Smooth muscle cell (in vitro differentiated cells): ENCODE measurements around the gene KDM4B. TPM values are rescaled to one million over a fixed set of nuclear protein-coding genes. Genes with fewer than 3 reads are reported as not detected.

Source experiments
- DNase-seq: peaks from one replicate; lab custom pipeline; 2025; ENCODE audit not compliant: unreplicated experiment; lab: John Stamatoyannopoulos, UW
- H2AFZ ChIP-seq: fragments of 200-600 bp; sonication (generic); 2 replicates; pipeline ENCODE4 v1.6.0; 2016; ENCODE audit warnings: antibody characterized with exemption, low read depth, mild to moderate bottlenecking
- H3F3A ChIP-seq: fragments of 200-600 bp; sonication (generic); 2 replicates; pipeline ENCODE4 v1.6.0; 2017; ENCODE audit warnings: antibody characterized with exemption, low read depth
- H3K27ac ChIP-seq: fragments of 200-600 bp; sonication (generic); 2 replicates; pipeline ENCODE4 v1.5.1; 2016; ENCODE audit warnings: low read depth, mild to moderate bottlenecking
- H3K27me3 ChIP-seq: fragments of 200-600 bp; sonication (generic); 2 replicates; pipeline ENCODE4 v1.6.1; 2016; ENCODE audit warnings: low read depth, mild to moderate bottlenecking
- H3K36me3 ChIP-seq: fragments of 200-600 bp; sonication (generic); 2 replicates; pipeline ENCODE4 v1.5.1; 2016; ENCODE audit warnings: low read depth
- H3K4me1 ChIP-seq: fragments of 200-600 bp; sonication (generic); 2 replicates; pipeline ENCODE4 v1.5.1; 2016; ENCODE audit warnings: low read depth
- H3K4me2 ChIP-seq: fragments of 200-600 bp; sonication (generic); 2 replicates; pipeline ENCODE4 v1.6.0; 2016; ENCODE audit warnings: mild to moderate bottlenecking
- H3K4me3 ChIP-seq: fragments of 200-600 bp; sonication (generic); 2 replicates; pipeline ENCODE4 v1.5.1; 2016; ENCODE audit warnings: mild to moderate bottlenecking
- H3K79me2 ChIP-seq: fragments of 200-600 bp; sonication (generic); 2 replicates; pipeline ENCODE4 v1.6.0; 2016; ENCODE audit warnings: low read depth, mild to moderate bottlenecking
- H3K9ac ChIP-seq: fragments of 200-600 bp; sonication (generic); 2 replicates; pipeline ENCODE4 v1.6.0; 2016; ENCODE audit warnings: low read depth
- H3K9me3 ChIP-seq: fragments of 200-600 bp; sonication (generic); replicated peaks from 2 replicates; pipeline ENCODE4 v1.5.1; 2016; ENCODE audit warnings: low read depth
- H4K20me1 ChIP-seq: fragments of 200-600 bp; sonication (generic); 2 replicates; pipeline ENCODE4 v1.6.0; 2016; ENCODE audit warnings: low read depth
- CTCF ChIP-seq: fragments of 200-600 bp; sonication (generic); IDR thresholded peaks from 2 replicates; pipeline ENCODE4 v1.5.1; 2017; ENCODE audit warnings: borderline replicate concordance, mild to moderate bottlenecking, antibody characterized with exemption; ENCODE audit not compliant: insufficient read depth, poor library complexity, severe bottlenecking
- WGBS: methylation state at CpG from one replicate; pipeline ENCODE4 v1.1.7; 2016; ENCODE audit warnings: low lambda C conversion rate; 5-methylcytosine and 5-hydroxymethylcytosine counted together
- polyA plus RNA-seq: library from polyadenylated mRNA; unstranded; fragments of >200 nt; fragmentation: Nextera tagmentation; extraction: Ambion mirVana; gene quantifications from 2 replicates; pipeline ENCODE4 v1.2.1, GENCODE V29; 2016
- total RNA-seq: library from RNA; depleted of rRNA; stranded (reverse); fragments of >200 nt; gene quantifications from 2 replicates; pipeline ENCODE4 v1.2.3, GENCODE V29; 2014

The KDM4B gene
- total and polyA plus RNA-seq, 2 experiments from 2014 or later = 27.9 to 32.3 TPM

DNA sequence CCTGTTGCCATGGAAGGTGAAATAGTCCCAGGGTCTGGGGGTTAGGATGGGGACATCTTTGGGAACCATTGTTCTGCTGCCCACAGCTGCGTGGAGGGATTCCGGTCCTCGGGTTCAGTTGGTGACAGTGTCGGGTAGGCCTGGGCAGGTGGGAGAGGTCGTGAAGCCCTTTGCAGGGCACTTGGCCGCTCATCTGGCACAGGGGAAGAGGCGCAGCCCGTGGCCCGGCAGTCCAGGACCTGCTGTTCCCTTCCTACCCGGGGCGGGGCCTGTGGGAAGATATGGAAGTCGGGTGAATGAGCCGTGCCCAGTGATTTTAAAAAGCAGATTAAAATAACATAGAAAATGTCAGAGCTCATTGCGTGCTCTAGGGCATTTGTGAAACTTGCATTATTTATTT is 44.8 kb downstream of the KDM4B start:
- TF ChIP-seq CTCF = no peak
- Histone ChIP-seq H3F3A (peaks cover 7% of the 10 kb centered on the region), H3K36me3 (no peaks in the 10 kb centered on the region), H3K4me3 (no peak overlapping the region), H3K79me2 (peaks cover 76% of the 10 kb centered on the region), H3K9me3 (no peaks in the 10 kb centered on the region), H3K27me3 (no peaks in the 10 kb centered on the region), H3K27ac (no peak overlapping the region), H3K4me2 (no peak overlapping the region), H3K4me1 (no peaks in the 10 kb centered on the region), H2AFZ (no peak overlapping the region), H3K9ac (no peak overlapping the region), H4K20me1 (peaks cover 100% of the 10 kb centered on the region)
- WGBS = 97% methylated on average over 14 of the region's 14 CpGs
- no peak for DNase-seq

DNA sequence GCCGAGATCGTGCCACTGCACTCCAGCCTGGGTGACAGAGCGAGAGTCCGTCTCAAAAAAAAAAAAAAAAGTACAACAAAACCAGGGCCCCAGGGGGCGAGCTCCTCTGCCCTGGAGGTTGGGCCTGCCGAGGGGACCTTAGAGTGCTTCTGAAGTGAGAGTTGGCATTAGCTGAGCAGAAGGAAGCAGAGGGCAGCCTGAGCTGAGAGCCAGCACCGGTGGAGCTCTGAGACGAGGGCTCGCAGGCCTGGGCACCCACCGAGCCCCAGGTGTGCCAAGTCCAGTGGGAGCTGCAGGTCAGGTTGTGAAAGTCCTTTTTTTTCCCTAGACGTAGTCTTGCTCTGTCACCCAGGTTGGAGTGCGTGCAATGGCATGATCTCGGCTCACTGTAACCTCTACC is 46.0 kb downstream of the KDM4B start:
- peaks cover 100% of the 10 kb centered on the region for H4K20me1 ChIP-seq
- TF ChIP-seq CTCF = no peak
- WGBS = 96% methylated on average over 13 of the region's 13 CpGs
- H3K4me1 ChIP-seq = no peaks in the 10 kb centered on the region
- H3K27ac ChIP-seq = no peak overlapping the region
- peaks cover 8% of the 10 kb centered on the region for H3F3A ChIP-seq
- H3K4me2 ChIP-seq = no peak overlapping the region
- H3K9ac ChIP-seq = no peak overlapping the region
- no peaks in the 10 kb centered on the region for H3K36me3 ChIP-seq
- no peaks in the 10 kb centered on the region for H3K27me3 ChIP-seq
- H2AFZ ChIP-seq = no peak overlapping the region
- no peaks in the 10 kb centered on the region for H3K9me3 ChIP-seq
- peaks cover 67% of the 10 kb centered on the region for H3K79me2 ChIP-seq
- no peak for DNase-seq
- no peak overlapping the region for H3K4me3 ChIP-seq

DNA sequence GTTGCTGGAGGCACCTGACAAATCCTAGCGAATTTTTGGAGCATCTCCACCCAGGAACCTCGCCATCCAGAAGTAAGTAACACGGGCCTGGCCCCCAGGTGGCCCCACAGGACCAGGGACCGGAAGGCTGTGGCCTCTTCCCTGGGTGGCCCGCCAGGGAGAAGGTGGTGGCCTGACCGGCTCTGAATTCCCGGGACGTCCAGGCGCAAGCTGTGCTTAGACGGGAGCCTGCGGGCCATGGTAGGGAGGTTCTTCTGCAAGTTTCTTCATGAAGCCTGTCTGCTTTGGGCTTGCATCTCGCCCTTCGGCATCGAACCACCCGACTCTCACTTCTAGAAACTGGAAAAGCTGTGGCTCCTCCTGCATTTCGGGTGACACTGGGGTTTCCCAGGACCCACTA is 47.4 kb downstream of the KDM4B start:
- TF ChIP-seq CTCF = no peak
- H3K4me1 ChIP-seq = no peaks in the 10 kb centered on the region
- no peaks in the 10 kb centered on the region for H3K9me3 ChIP-seq
- H2AFZ ChIP-seq = no peak overlapping the region
- H3K4me2 ChIP-seq = no peak overlapping the region
- no peak overlapping the region for H3K9ac ChIP-seq
- no peak for DNase-seq
- H4K20me1 ChIP-seq = peaks cover 100% of the 10 kb centered on the region
- H3K27me3 ChIP-seq = no peaks in the 10 kb centered on the region
- peaks cover 8% of the 10 kb centered on the region for H3F3A ChIP-seq
- no peak overlapping the region for H3K4me3 ChIP-seq
- no peaks in the 10 kb centered on the region for H3K36me3 ChIP-seq
- 97% methylated on average over 16 of the region's 16 CpGs for WGBS
- no peak overlapping the region for H3K27ac ChIP-seq
- peaks cover 66% of the 10 kb centered on the region for H3K79me2 ChIP-seq

- TF ChIP-seq CTCF = no peak
- Histone ChIP-seq H3K4me3 (no peak overlapping the region), H3K27me3 (no peaks in the 10 kb centered on the region), H3K9ac (no peak overlapping the region), H4K20me1 (peaks cover 100% of the 10 kb centered on the region), H3K36me3 (no peaks in the 10 kb centered on the region), H3F3A (peaks cover 8% of the 10 kb centered on the region), H3K4me2 (no peak overlapping the region), H3K27ac (no peak overlapping the region), H2AFZ (no peak overlapping the region), H3K4me1 (no peaks in the 10 kb centered on the region), H3K9me3 (no peaks in the 10 kb centered on the region), H3K79me2 (peaks cover 65% of the 10 kb centered on the region)
- WGBS = 97% methylated on average over 14 of the region's 14 CpGs
- DNase-seq = no peak
Observed at GRCh38 chr19:5016781-5017180, 47.9 kb downstream of the KDM4B start.
